GM19324 (cell line): ENCODE results near the gene CAMSAP1.
"Not testable (repeated sequence)": the region's sequence is repeated elsewhere in the genome, so short reads cannot be mapped to it uniquely, and the experiment has no call there.

Experiments used
- ATAC-seq: cut with Tn5 transposase; IDR thresholded peaks from one replicate; pipeline ENCODE4 v1.9.1; 2021; ENCODE audit warnings: mild to moderate bottlenecking, moderate library complexity; ENCODE audit not compliant: unreplicated experiment, low FRiP score

CAMSAP1 gene

GRCh38 chr9:135920973-135921585 is 13.7 kb upstream of the CAMSAP1 start:
- no peak for ATAC-seq

- no peak for ATAC-seq
Observed at GRCh38 chr9:135920256-135920930, 13.0 kb upstream of the CAMSAP1 start.

GRCh38 chr9:135919318-135919890 is 12.1 kb upstream of the CAMSAP1 start:
- ATAC-seq, result no peak

- not testable (repeated sequence) for ATAC-seq
Observed at GRCh38 chr9:135916227-135916626, 8.9 kb upstream of the CAMSAP1 start.

GRCh38 chr9:135914921-135915320 is 7.6 kb upstream of the CAMSAP1 start:
- ATAC-seq, result no peak

GRCh38 chr9:135911233-135911632 is 3.9 kb upstream of the CAMSAP1 start:
- ATAC-seq, result not testable (repeated sequence)

- no peak for ATAC-seq
Observed at GRCh38 chr9:135910757-135911156, 3.4 kb upstream of the CAMSAP1 start.

- ATAC-seq, result no peak
Observed at GRCh38 chr9:135910216-135910615, 2.9 kb upstream of the CAMSAP1 start.

GRCh38 chr9:135909371-135909770 is 2.0 kb upstream of the CAMSAP1 start:
- no peak for ATAC-seq

- ATAC-seq, result no peak
Observed at GRCh38 chr9:135908754-135909204, 1.4 kb upstream of the CAMSAP1 start.

GRCh38 chr9:135908093-135908753 is 877 bp upstream of the CAMSAP1 start:
- ATAC-seq, result peak; percentile 2

GRCh38 chr9:135907006-135907430 is 328 bp downstream of the CAMSAP1 start:
- ATAC-seq, result no peak

GRCh38 chr9:135906291-135907005 is 898 bp downstream of the CAMSAP1 start:
- ATAC-seq, result peak; percentile 10

GRCh38 chr9:135905380-135906258 is 1.7 kb downstream of the CAMSAP1 start:
- ATAC-seq, result no peak

- no peak for ATAC-seq
Observed at GRCh38 chr9:135903786-135904520, 3.4 kb downstream of the CAMSAP1 start.

GRCh38 chr9:135903358-135903656 is 4.0 kb downstream of the CAMSAP1 start:
- ATAC-seq, result no peak

GRCh38 chr9:135902655-135903357 is 4.5 kb downstream of the CAMSAP1 start:
- no peak for ATAC-seq

GRCh38 chr9:135901826-135902225 is 5.5 kb downstream of the CAMSAP1 start:
- no peak for ATAC-seq
